GM13977 (cell line): ENCODE measurements around the gene OR6S1.

ENCODE experiments used
- DNase-seq: peaks from one replicate; pipeline ENCODE4 v3.0.0; 2012; ENCODE audit warnings: low spot score
- in situ Hi-C: fragments of 300-500 bp; cut with MboI; formaldehyde crosslinking; loops from one replicate; pipeline ENCODE4 v1.12.0; 2022; ENCODE audit warnings: low sequenced_read_pairs, low pct_unique_long_range_greater_than_20kb, mixed read lengths, inconsistent platforms; ENCODE audit not compliant: unreplicated experiment
- TF ChIP-seq, protein P1 (sequence below): IDR thresholded peaks from 2 replicates; pipeline ENCODE4 v1.5.1; 2012; ENCODE audit warnings: mild to moderate bottlenecking, control low read depth; ENCODE audit not compliant: insufficient read depth; ENCODE audit errors: extremely low read depth, missing control alignments

The OR6S1 gene

DNA sequence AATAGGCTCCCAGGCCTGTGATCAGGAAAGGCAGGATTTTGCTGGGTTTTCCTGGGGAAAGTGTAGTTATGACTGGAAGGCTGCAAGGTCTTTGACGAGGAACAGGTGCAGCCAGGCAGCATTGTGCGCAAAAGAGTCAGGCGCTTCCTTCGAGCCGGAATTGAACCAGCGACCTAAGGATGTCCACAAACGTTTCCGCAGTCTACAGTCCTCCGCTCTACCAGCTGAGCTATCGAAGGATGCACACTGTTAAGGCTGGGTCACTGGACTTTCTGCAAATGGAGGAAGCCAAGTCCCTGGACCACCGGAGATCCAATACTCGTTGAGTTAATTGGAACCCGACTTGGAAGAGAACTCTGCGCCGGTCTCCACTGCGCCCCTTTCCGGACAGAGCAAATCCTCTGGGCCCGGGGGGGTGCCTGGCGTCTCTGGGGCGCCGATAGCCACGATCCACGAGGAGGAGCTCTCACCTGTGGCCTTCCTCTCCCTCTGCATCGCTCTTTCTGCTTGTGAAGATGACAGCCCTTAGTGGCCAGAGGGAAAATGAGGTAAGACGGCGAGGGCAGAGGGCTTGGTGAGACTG, 18.4 kb upstream of the OR6S1 start:
- DNase-seq = no peak
- TF ChIP-seq, protein P1, sequence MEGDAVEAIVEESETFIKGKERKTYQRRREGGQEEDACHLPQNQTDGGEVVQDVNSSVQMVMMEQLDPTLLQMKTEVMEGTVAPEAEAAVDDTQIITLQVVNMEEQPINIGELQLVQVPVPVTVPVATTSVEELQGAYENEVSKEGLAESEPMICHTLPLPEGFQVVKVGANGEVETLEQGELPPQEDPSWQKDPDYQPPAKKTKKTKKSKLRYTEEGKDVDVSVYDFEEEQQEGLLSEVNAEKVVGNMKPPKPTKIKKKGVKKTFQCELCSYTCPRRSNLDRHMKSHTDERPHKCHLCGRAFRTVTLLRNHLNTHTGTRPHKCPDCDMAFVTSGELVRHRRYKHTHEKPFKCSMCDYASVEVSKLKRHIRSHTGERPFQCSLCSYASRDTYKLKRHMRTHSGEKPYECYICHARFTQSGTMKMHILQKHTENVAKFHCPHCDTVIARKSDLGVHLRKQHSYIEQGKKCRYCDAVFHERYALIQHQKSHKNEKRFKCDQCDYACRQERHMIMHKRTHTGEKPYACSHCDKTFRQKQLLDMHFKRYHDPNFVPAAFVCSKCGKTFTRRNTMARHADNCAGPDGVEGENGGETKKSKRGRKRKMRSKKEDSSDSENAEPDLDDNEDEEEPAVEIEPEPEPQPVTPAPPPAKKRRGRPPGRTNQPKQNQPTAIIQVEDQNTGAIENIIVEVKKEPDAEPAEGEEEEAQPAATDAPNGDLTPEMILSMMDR = no peak
- in situ Hi-C loops = no loop called here

DNA sequence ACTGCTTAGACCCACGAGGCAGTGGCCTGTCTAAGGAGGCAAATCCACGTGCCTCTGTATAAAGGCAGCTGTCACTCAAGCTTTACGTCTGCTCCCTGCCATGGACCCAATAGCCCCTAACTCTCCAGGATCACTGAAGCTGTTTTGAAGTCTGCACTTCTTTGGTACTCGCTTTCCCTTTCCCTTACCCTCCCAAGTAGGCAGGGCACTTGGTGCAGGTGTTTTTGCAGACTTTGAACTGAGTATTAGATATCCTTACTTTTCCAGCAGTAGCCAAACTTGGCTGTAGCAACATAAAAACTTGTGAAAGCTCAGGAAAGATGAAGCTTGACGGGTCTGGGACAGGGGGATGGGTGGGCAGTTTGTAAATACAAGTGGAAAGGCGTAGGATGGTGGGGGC, 17.8 kb upstream of the OR6S1 start:
- no peak for DNase-seq
- in situ Hi-C loops = no loop called here
- TF ChIP-seq, protein P1 = no peak

DNA sequence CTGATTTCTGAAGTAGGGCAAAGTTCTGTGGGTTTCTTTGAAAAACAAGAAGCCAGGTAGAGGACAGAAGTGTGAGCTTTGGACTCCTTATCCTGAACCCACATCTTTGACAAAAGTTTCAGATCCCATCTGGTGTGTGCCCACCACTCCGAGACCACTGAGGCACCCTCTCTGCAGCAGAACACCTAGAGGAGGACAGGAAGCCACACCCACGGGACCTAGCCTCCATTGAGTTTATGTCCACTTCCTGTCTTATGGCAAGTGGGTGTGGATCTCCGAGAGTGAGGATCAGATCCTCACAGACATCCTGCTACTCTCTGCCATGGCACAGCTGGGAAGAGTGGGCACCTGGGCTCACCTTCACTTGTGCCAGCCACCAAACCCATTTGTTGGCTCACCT, 16.8 kb upstream of the OR6S1 start:
- in situ Hi-C loops = no loop called here
- TF ChIP-seq, protein P1 = no peak
- no peak for DNase-seq

DNA sequence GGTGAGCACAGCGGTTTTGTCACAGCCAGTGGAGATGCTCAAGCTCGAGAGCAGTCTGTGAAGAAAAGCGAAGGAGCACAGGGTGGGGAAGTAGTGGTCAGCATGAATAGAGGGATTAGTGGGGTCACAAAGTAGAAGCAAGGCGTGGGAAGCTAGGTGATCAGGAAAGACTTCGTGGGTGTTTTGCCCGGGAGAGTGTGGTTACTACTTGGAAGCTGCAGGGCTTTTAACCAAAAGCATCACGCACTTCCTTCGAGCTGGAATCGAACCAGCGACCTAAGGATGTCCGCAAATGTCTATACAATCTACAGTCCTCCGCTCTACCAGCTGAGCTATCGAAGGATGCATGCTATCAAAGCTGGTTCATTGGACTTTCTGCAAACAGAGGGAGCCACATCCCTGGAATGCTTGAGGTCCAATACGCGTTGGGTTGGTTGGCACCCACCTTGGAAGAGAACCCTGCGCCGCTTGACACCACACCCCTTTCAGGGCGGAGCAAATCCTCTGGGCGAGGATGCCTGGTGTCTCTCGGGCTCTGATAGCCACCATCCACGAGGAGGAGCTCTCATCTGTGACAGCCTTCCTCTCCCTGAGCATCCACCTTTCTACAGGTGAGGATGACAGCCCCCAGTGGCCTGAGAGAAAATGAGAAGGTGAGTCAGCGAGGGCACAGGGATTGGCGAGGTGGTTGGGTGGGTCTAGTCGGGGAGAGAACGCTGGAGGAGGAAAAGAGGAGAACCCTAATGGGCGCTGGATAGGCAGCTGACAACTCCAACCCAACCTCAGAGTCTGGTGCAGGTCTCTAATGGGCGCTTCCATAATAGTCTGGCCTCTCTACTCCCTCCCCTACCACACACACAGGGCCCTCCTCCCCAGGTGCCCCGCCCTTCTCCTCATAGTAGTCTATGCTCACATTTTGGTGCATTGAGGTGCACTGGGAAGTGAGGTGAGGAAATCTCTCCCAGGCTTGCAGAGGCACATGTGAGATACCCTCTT, 16.0 kb upstream of the OR6S1 start:
- in situ Hi-C loops = no loop called here
- no peak for DNase-seq
- TF ChIP-seq, protein P1 = peak; percentile 31

DNA sequence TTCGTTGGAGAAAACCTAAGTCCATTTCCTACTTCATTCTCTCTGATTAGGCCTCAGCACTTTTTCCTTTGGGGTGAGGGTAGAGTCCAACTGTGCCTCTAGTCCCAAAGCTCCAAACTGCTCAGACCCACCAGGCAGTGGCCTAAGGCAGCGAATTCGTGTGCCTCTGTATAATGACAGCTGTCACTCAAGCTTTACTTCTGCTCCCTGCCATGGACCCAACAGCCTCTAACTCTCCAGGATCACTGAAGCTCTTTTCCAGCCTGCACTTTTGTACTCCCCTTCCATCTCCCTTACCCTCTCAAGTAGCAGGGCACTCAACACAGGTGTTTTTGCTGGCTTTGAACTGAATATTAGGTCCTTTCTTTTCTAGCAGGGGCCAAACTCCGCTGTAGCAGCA, 14.8 kb upstream of the OR6S1 start:
- no peak for DNase-seq
- in situ Hi-C loops = no loop called here
- TF ChIP-seq, protein P1 = no peak

DNA sequence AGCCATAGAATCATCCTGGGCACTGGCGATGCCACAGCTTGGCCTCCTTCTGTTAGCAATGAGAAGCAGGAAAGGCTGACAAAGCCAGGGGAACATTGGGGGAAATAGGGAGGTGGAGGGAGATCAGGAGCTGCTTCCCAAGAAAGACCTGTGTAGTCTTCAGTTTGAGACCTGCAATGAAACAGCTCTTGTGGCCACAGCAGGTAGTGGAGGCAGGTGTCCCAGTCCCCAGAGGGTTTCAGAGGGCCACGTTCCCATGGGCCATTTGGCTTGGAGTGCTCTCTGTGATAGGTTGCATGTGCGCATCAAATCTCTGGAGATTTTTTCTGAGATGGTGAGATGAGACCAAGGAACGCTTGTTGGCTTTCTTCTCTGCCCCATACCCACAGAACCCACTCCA, 14.4 kb upstream of the OR6S1 start:
- TF ChIP-seq, protein P1 = no peak
- DNase-seq = no peak
- in situ Hi-C loops = no loop called here
